ENCODE measurements around the gene SPINK9. TPM values are rescaled to one million over a fixed set of nuclear protein-coding genes. Genes with fewer than 3 reads are reported as not detected.

SPINK9 gene
- total RNA-seq, 4 donors from 2014 or later = not detected

GRCh38 chr5:148352696-148353095 is 17.3 kb downstream of the SPINK9 start:
- no peak overlapping the region for H3K27ac ChIP-seq
- H3K27me3 ChIP-seq = no peaks in the 10 kb centered on the region
- intact Hi-C loops (cut with DNase I; ENCODE audit: low total_unique reads) (no loop called here), in situ Hi-C loops (cut with MboI; ENCODE audit: low sequenced_read_pairs in 4 of 4) (no loop called here)
- no peak overlapping the region for H3K4me3 ChIP-seq
- no peaks in the 10 kb centered on the region for H3K4me1 ChIP-seq
- no peak for TF ChIP-seq POLR2A (IDR thresholded peaks at IDR 0.05)
- no peak for TF ChIP-seq CTCF (IDR thresholded peaks at IDR 0.05 in 4 of 5, conservative IDR thresholded peaks at IDR 0.05 in 1 of 5)
- no peaks in the 10 kb centered on the region for H3K9me3 ChIP-seq
- H3K36me3 ChIP-seq = no peaks in the 10 kb centered on the region
- no peak for ATAC-seq
- DNase-seq = no peak

- DNase-seq (no peak), ATAC-seq (no peak)
- intact Hi-C loops (cut with DNase I; ENCODE audit: low total_unique reads) (no loop called here), in situ Hi-C loops (cut with MboI; ENCODE audit: low sequenced_read_pairs in 4 of 4) (no loop called here)
- no peak for TF ChIP-seq POLR2A (IDR thresholded peaks at IDR 0.05)
- no peak for TF ChIP-seq CTCF (IDR thresholded peaks at IDR 0.05 in 4 of 5, conservative IDR thresholded peaks at IDR 0.05 in 1 of 5)
- H3K4me1 ChIP-seq = no peaks in the 10 kb centered on the region
- H3K27ac ChIP-seq = no peak overlapping the region
- no peaks in the 10 kb centered on the region for H3K27me3 ChIP-seq
- no peaks in the 10 kb centered on the region for H3K36me3 ChIP-seq
- no peak overlapping the region for H3K4me3 ChIP-seq
- H3K9me3 ChIP-seq = no peaks in the 10 kb centered on the region
Observed at GRCh38 chr5:148353634-148354033, 18.3 kb downstream of the SPINK9 start.

- no peak for ATAC-seq
- Histone ChIP-seq H3K4me1 (no peaks in the 10 kb centered on the region), H3K27me3 (no peaks in the 10 kb centered on the region), H3K27ac (no peak overlapping the region), H3K9me3 (peaks cover 0 to 13% (median 0%) of the 10 kb centered on the region in 3 donors), H3K36me3 (peaks cover 3 to 7% of the 10 kb centered on the region in 2 donors), H3K4me3 (no peak overlapping the region)
- in situ Hi-C loops (cut with MboI; ENCODE audit: low sequenced_read_pairs in 4 of 4) = no loop called here
- intact Hi-C loops (cut with DNase I; ENCODE audit: low total_unique reads) = no loop called here
- TF ChIP-seq POLR2A (IDR thresholded peaks at IDR 0.05) (no peak), CTCF (IDR thresholded peaks at IDR 0.05 in 4 of 5, conservative IDR thresholded peaks at IDR 0.05 in 1 of 5) (no peak)
- DNase-seq = no peak
Observed at GRCh38 chr5:148364343-148364742, 29.0 kb downstream of the SPINK9 start.

GRCh38 chr5:148368299-148368698 is 32.9 kb downstream of the SPINK9 start:
- no peaks in the 10 kb centered on the region for H3K27me3 ChIP-seq
- TF ChIP-seq POLR2A (IDR thresholded peaks at IDR 0.05) = no peak
- TF ChIP-seq CTCF (IDR thresholded peaks at IDR 0.05 in 4 of 5, conservative IDR thresholded peaks at IDR 0.05 in 1 of 5) = no peak
- peaks cover 3 to 7% of the 10 kb centered on the region in 2 donors for H3K36me3 ChIP-seq
- intact Hi-C loops (cut with DNase I; ENCODE audit: low total_unique reads) (no loop called here), in situ Hi-C loops (cut with MboI; ENCODE audit: low sequenced_read_pairs in 4 of 4) (no loop called here)
- peaks cover 0 to 13% (median 0%) of the 10 kb centered on the region in 3 donors for H3K9me3 ChIP-seq
- H3K4me3 ChIP-seq = no peak overlapping the region
- no peak for ATAC-seq
- no peak overlapping the region for H3K27ac ChIP-seq
- no peaks in the 10 kb centered on the region for H3K4me1 ChIP-seq
- no peak for DNase-seq

GRCh38 chr5:148372166-148372725 is 36.9 kb downstream of the SPINK9 start:
- no peak for DNase-seq
- H3K27ac ChIP-seq = no peak overlapping the region
- TF ChIP-seq CTCF (IDR thresholded peaks at IDR 0.05 in 4 of 5, conservative IDR thresholded peaks at IDR 0.05 in 1 of 5) (no peak), POLR2A (IDR thresholded peaks at IDR 0.05) (no peak)
- H3K4me3 ChIP-seq = no peak overlapping the region
- peaks cover 0 to 13% (median 0%) of the 10 kb centered on the region in 3 donors for H3K9me3 ChIP-seq
- no peak for ATAC-seq
- peaks cover 0 to 4% of the 10 kb centered on the region in 2 donors for H3K4me1 ChIP-seq
- H3K36me3 ChIP-seq = peaks cover 0 to 7% of the 10 kb centered on the region in 2 donors
- intact Hi-C loops (cut with DNase I; ENCODE audit: low total_unique reads) (loop anchor here (10.0 kb wide), 1 partner anchor 187 kb away; no protein-coding TSS in a partner anchor), in situ Hi-C loops (cut with MboI; ENCODE audit: low sequenced_read_pairs in 4 of 4) (no loop called here)
- no peaks in the 10 kb centered on the region for H3K27me3 ChIP-seq

Measured in gastrocnemius medialis (tissue), 4 donors.